Stomach smooth muscle (tissue), 2 donors: ENCODE data around the gene KDM7A.

Experiments used
- H3K27ac ChIP-seq: one replicate; pipeline ENCODE4 v1.7.0; 2013; ENCODE audit warnings: mild to moderate bottlenecking, low read length, inconsistent platforms
- H3K27me3 ChIP-seq, 2 donors: one replicate each; pipeline ENCODE4 v1.7.0; 2013; ENCODE audit warnings: low read length in 2 of 2; ENCODE audit not compliant: insufficient read depth in 2 of 2, control insufficient read depth in 1 of 2
- H3K36me3 ChIP-seq, 2 donors: one replicate each; pipeline ENCODE4 v1.7.0; 2013; ENCODE audit warnings: low read length in 2 of 2; ENCODE audit not compliant: control insufficient read depth in 2 of 2, insufficient read depth in 2 of 2
- H3K4me1 ChIP-seq: one replicate; pipeline ENCODE4 v1.7.0; 2013; ENCODE audit warnings: low read length; ENCODE audit not compliant: control insufficient read depth, insufficient read depth
- H3K4me3 ChIP-seq, 2 donors: one replicate each; pipeline ENCODE4 v1.7.0; 2013; ENCODE audit warnings: low read length in 2 of 2
- H3K9ac ChIP-seq, 2 donors: one replicate each; pipeline ENCODE4 v1.7.0; 2013; ENCODE audit warnings: low read length in 2 of 2, mild to moderate bottlenecking in 1 of 2
- H3K9me3 ChIP-seq, 2 donors: one replicate each; pipeline ENCODE4 v1.7.0; 2013; ENCODE audit warnings: low read length in 2 of 2; ENCODE audit not compliant: control insufficient read depth in 2 of 2
- donor health status: healthy.
- donor health status: Pancreatic carcinoma.

KDM7A gene

GRCh38 chr7:140055833-140056232 lies 121.0 kb downstream of the KDM7A start:
- no peaks in the 10 kb centered on the region for H3K27me3 ChIP-seq
- no peak overlapping the region for H3K27ac ChIP-seq
- H3K4me3 ChIP-seq, result no peak overlapping the region
- peaks cover 0 to 4% of the 10 kb centered on the region in 2 donors for H3K36me3 ChIP-seq
- H3K9me3 ChIP-seq, result no peaks in the 10 kb centered on the region
- peaks cover 15% of the 10 kb centered on the region for H3K4me1 ChIP-seq
- no peak overlapping the region for H3K9ac ChIP-seq

GRCh38 chr7:140054751-140055150 lies 122.0 kb downstream of the KDM7A start:
- peaks cover 0 to 4% of the 10 kb centered on the region in 2 donors for H3K36me3 ChIP-seq
- H3K4me1 ChIP-seq, result peaks cover 6% of the 10 kb centered on the region
- H3K27me3 ChIP-seq, result no peaks in the 10 kb centered on the region
- H3K27ac ChIP-seq, result no peak overlapping the region
- H3K9ac ChIP-seq, result no peak overlapping the region
- H3K9me3 ChIP-seq, result no peaks in the 10 kb centered on the region
- H3K4me3 ChIP-seq, result no peak overlapping the region

GRCh38 chr7:140053812-140054539 lies 122.8 kb downstream of the KDM7A start:
- H3K9ac ChIP-seq, result no peak overlapping the region
- H3K36me3 ChIP-seq, result peaks cover 0 to 8% of the 10 kb centered on the region in 2 donors
- no peaks in the 10 kb centered on the region for H3K4me1 ChIP-seq
- H3K4me3 ChIP-seq, result no peak overlapping the region
- no peaks in the 10 kb centered on the region for H3K27me3 ChIP-seq
- no peak overlapping the region for H3K27ac ChIP-seq
- no peaks in the 10 kb centered on the region for H3K9me3 ChIP-seq

GRCh38 chr7:140051820-140052219 lies 125.0 kb downstream of the KDM7A start:
- Histone ChIP-seq H3K4me1 (peaks cover 2% of the 10 kb centered on the region), H3K36me3 (peaks cover under 1 to 8% of the 10 kb centered on the region in 2 donors), H3K9ac (no peak overlapping the region)

GRCh38 chr7:140050100-140050499 lies 126.7 kb downstream of the KDM7A start:
- Histone ChIP-seq H3K4me3 (no peak overlapping the region), H3K36me3 (peaks cover 7 to 9% of the 10 kb centered on the region in 2 donors), H3K27ac (no peak overlapping the region), H3K9ac (no peak overlapping the region), H3K9me3 (no peaks in the 10 kb centered on the region), H3K4me1 (peaks cover 2% of the 10 kb centered on the region), H3K27me3 (no peaks in the 10 kb centered on the region)

More at GRCh38 chr7:140051820-140052219, 125.0 kb downstream of the KDM7A start:
- H3K27me3 ChIP-seq, result no peaks in the 10 kb centered on the region
- no peaks in the 10 kb centered on the region for H3K9me3 ChIP-seq
- no peak overlapping the region for H3K27ac ChIP-seq
- H3K4me3 ChIP-seq, result no peak overlapping the region

- H3K27ac ChIP-seq, result no peak overlapping the region
- peaks cover 2% of the 10 kb centered on the region for H3K4me1 ChIP-seq
- H3K27me3 ChIP-seq, result no peaks in the 10 kb centered on the region
- H3K4me3 ChIP-seq, result no peak overlapping the region
- H3K36me3 ChIP-seq, result peaks cover 7 to 9% of the 10 kb centered on the region in 2 donors
- no peak overlapping the region for H3K9ac ChIP-seq
- H3K9me3 ChIP-seq, result no peaks in the 10 kb centered on the region
Measured at GRCh38 chr7:140049339-140050024, 127.3 kb downstream of the KDM7A start.

- Histone ChIP-seq H3K9me3 (no peaks in the 10 kb centered on the region), H3K4me1 (peaks cover 2% of the 10 kb centered on the region), H3K4me3 (no peak overlapping the region), H3K27me3 (no peaks in the 10 kb centered on the region), H3K27ac (no peak overlapping the region), H3K9ac (no peak overlapping the region), H3K36me3 (peaks cover 7 to 9% of the 10 kb centered on the region in 2 donors)
Measured at GRCh38 chr7:140048989-140049338, 127.8 kb downstream of the KDM7A start.

GRCh38 chr7:140048138-140048537 lies 128.6 kb downstream of the KDM7A start:
- Histone ChIP-seq H3K27me3 (no peaks in the 10 kb centered on the region), H3K4me1 (peaks cover 2% of the 10 kb centered on the region), H3K9ac (no peak overlapping the region), H3K36me3 (peaks cover 7 to 9% of the 10 kb centered on the region in 2 donors), H3K27ac (no peak overlapping the region), H3K9me3 (no peaks in the 10 kb centered on the region), H3K4me3 (no peak overlapping the region)

- peaks cover 9% of the 10 kb centered on the region in 2 donors for H3K36me3 ChIP-seq
- H3K9ac ChIP-seq, result no peak overlapping the region
- H3K9me3 ChIP-seq, result no peaks in the 10 kb centered on the region
- no peak overlapping the region for H3K4me3 ChIP-seq
- no peaks in the 10 kb centered on the region for H3K27me3 ChIP-seq
- no peak overlapping the region for H3K27ac ChIP-seq
- peaks cover 2% of the 10 kb centered on the region for H3K4me1 ChIP-seq
Measured at GRCh38 chr7:140047197-140047596, 129.6 kb downstream of the KDM7A start.

- Histone ChIP-seq H3K9ac (no peak overlapping the region), H3K27ac (no peak overlapping the region), H3K27me3 (no peaks in the 10 kb centered on the region)
Measured at GRCh38 chr7:140045697-140046096, 131.1 kb downstream of the KDM7A start.

GRCh38 chr7:140044251-140044650 lies 132.5 kb downstream of the KDM7A start:
- no peaks in the 10 kb centered on the region for H3K27me3 ChIP-seq
- no peak overlapping the region for H3K9ac ChIP-seq
- H3K9me3 ChIP-seq, result no peaks in the 10 kb centered on the region
- H3K4me1 ChIP-seq, result peaks cover 2% of the 10 kb centered on the region
- H3K36me3 ChIP-seq, result peaks cover 19 to 24% of the 10 kb centered on the region in 2 donors
- H3K4me3 ChIP-seq, result no peak overlapping the region
- no peak overlapping the region for H3K27ac ChIP-seq

More at GRCh38 chr7:140045697-140046096, 131.1 kb downstream of the KDM7A start:
- no peaks in the 10 kb centered on the region for H3K9me3 ChIP-seq
- H3K36me3 ChIP-seq, result peaks cover 9 to 18% of the 10 kb centered on the region in 2 donors
- H3K4me3 ChIP-seq, result no peak overlapping the region
- H3K4me1 ChIP-seq, result peaks cover 2% of the 10 kb centered on the region
